ENCODE data around the gene FYB2. TPM values are rescaled to one million over a fixed set of nuclear protein-coding genes. Genes with fewer than 3 reads are reported as not detected.

The FYB2 gene
- total RNA-seq, 1 donor from 2014 or later = 0.34 TPM

- Mint-ChIP-seq H3K4me3 (no peak overlapping the region), H3K36me3 (no peaks in the 10 kb centered on the region), H3K9me3 (no peaks in the 10 kb centered on the region), H3K27me3 (ENCODE audit: low read depth) (peaks cover 48% of the 10 kb centered on the region), H3K27ac (no peak overlapping the region), H3K4me1 (peaks cover 4% of the 10 kb centered on the region)
- DNase-seq (ENCODE audit: low spot score in 2 of 2, unreplicated experiment in 2 of 2) = no peak
- TF ChIP-seq CTCF (IDR thresholded peaks at IDR 0.05; ENCODE audit: unreplicated experiment) = no peak
Observed at GRCh38 chr1:56852476-56852875, 33.3 kb upstream of the FYB2 start.

GRCh38 chr1:56850922-56851321 lies 31.7 kb upstream of the FYB2 start:
- Mint-ChIP-seq H3K36me3 (no peaks in the 10 kb centered on the region), H3K27ac (no peak overlapping the region), H3K27me3 (ENCODE audit: low read depth) (peaks cover 56% of the 10 kb centered on the region), H3K4me1 (peaks cover 4% of the 10 kb centered on the region), H3K4me3 (no peak overlapping the region), H3K9me3 (no peaks in the 10 kb centered on the region)
- DNase-seq (ENCODE audit: low spot score in 2 of 2, unreplicated experiment in 2 of 2) = no peak
- no peak for TF ChIP-seq CTCF (IDR thresholded peaks at IDR 0.05; ENCODE audit: unreplicated experiment)

- Mint-ChIP-seq H3K27me3 (ENCODE audit: low read depth) (peaks cover 58% of the 10 kb centered on the region), H3K27ac (no peak overlapping the region), H3K9me3 (no peaks in the 10 kb centered on the region), H3K4me1 (peaks cover 4% of the 10 kb centered on the region), H3K4me3 (no peak overlapping the region), H3K36me3 (no peaks in the 10 kb centered on the region)
- DNase-seq (ENCODE audit: low spot score in 2 of 2, unreplicated experiment in 2 of 2) = no peak
- TF ChIP-seq CTCF (IDR thresholded peaks at IDR 0.05; ENCODE audit: unreplicated experiment) = no peak
Observed at GRCh38 chr1:56850411-56850810, 31.2 kb upstream of the FYB2 start.

- H3K9me3 Mint-ChIP-seq = no peaks in the 10 kb centered on the region
- DNase-seq (ENCODE audit: low spot score in 2 of 2, unreplicated experiment in 2 of 2) = no peak
- no peak overlapping the region for H3K27ac Mint-ChIP-seq
- H3K27me3 Mint-ChIP-seq (ENCODE audit: low read depth) = peaks cover 59% of the 10 kb centered on the region
- no peak for TF ChIP-seq CTCF (IDR thresholded peaks at IDR 0.05; ENCODE audit: unreplicated experiment)
- no peak overlapping the region for H3K4me3 Mint-ChIP-seq
- no peaks in the 10 kb centered on the region for H3K36me3 Mint-ChIP-seq
- H3K4me1 Mint-ChIP-seq = peaks cover 4% of the 10 kb centered on the region
Observed at GRCh38 chr1:56849750-56850149, 30.5 kb upstream of the FYB2 start.

GRCh38 chr1:56845343-56845742 lies 26.1 kb upstream of the FYB2 start:
- no peak overlapping the region for H3K27ac Mint-ChIP-seq
- peaks cover 64% of the 10 kb centered on the region for H3K27me3 Mint-ChIP-seq (ENCODE audit: low read depth)
- no peak for DNase-seq (ENCODE audit: low spot score in 2 of 2, unreplicated experiment in 2 of 2)
- H3K9me3 Mint-ChIP-seq = no peaks in the 10 kb centered on the region
- no peaks in the 10 kb centered on the region for H3K36me3 Mint-ChIP-seq
- no peak overlapping the region for H3K4me3 Mint-ChIP-seq
- no peaks in the 10 kb centered on the region for H3K4me1 Mint-ChIP-seq
- TF ChIP-seq CTCF (IDR thresholded peaks at IDR 0.05; ENCODE audit: unreplicated experiment) = no peak

- H3K27me3 Mint-ChIP-seq (ENCODE audit: low read depth) = peaks cover 59% of the 10 kb centered on the region
- H3K9me3 Mint-ChIP-seq = no peaks in the 10 kb centered on the region
- no peak for TF ChIP-seq CTCF (IDR thresholded peaks at IDR 0.05; ENCODE audit: unreplicated experiment)
- no peak for DNase-seq (ENCODE audit: low spot score in 2 of 2, unreplicated experiment in 2 of 2)
- H3K27ac Mint-ChIP-seq = no peak overlapping the region
- no peak overlapping the region for H3K4me3 Mint-ChIP-seq
- H3K36me3 Mint-ChIP-seq = no peaks in the 10 kb centered on the region
- no peaks in the 10 kb centered on the region for H3K4me1 Mint-ChIP-seq
Observed at GRCh38 chr1:56844545-56845136, 25.4 kb upstream of the FYB2 start.

Measured in mesothelial cell of epicardium (in vitro differentiated cells).